Measurements from ENCODE around the gene RNF224. TPM values are rescaled to one million over a fixed set of nuclear protein-coding genes. Genes with fewer than 3 reads are reported as not detected.

Gene RNF224
- total RNA-seq, 4 donors from 2014 or later: 0.19 TPM; not detected in 3

DNA sequence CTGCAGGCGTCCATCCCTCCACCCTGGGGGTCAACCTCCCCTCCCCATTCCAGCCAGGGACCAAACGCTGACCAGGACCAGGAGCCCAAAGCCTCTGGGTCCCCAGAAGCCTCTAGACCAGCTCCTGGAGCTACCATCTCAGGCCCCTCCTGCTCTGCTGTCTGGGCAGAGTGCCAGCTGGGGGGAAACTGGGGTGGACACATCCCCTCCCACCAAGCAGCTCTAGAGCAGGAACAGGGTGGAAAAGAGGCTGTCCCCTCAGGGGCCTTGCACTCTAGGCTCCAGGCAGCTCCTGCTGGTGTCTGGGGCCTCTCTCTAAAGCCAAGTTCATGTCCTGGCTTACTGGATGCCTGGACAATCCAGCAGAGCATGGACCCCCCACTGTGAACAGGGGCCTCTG is 34.4 kb upstream of the RNF224 start:
- no peak for DNase-seq (ENCODE audit: low spot score)
- no peak for ATAC-seq (ENCODE audit: low FRiP score)

DNA sequence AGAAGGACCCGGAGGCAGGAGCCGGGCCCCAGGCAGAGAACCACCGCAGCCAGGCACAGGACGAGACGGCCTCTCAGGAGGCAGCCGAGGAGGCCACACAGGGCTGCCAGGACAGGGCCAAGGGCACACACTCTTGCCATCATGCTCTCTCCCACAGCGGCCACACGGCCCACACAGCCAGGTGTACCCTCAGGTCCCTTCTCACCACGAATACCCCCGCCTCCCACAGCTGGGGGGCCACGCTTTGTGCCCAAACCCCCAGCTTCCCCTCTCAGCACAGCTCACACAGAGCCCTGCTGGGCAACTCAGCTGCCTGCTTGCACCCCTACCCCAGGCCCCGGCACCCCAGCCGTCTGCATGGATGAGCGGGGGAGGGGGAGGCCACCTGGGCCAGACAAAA is 33.5 kb upstream of the RNF224 start:
- ATAC-seq (ENCODE audit: low FRiP score) (no peak), DNase-seq (ENCODE audit: low spot score) (no peak)
- no peak for TF ChIP-seq CTCF (IDR thresholded peaks at IDR 0.05)

More for the DNA sequence above, 34.4 kb upstream of the RNF224 start:
- no peak for TF ChIP-seq CTCF (IDR thresholded peaks at IDR 0.05)

GRCh38 chr9:137194388-137194787 is 32.9 kb upstream of the RNF224 start:
- ATAC-seq (ENCODE audit: low FRiP score) (no peak), DNase-seq (ENCODE audit: low spot score) (no peak)
- TF ChIP-seq CTCF (IDR thresholded peaks at IDR 0.05): no peak

DNA sequence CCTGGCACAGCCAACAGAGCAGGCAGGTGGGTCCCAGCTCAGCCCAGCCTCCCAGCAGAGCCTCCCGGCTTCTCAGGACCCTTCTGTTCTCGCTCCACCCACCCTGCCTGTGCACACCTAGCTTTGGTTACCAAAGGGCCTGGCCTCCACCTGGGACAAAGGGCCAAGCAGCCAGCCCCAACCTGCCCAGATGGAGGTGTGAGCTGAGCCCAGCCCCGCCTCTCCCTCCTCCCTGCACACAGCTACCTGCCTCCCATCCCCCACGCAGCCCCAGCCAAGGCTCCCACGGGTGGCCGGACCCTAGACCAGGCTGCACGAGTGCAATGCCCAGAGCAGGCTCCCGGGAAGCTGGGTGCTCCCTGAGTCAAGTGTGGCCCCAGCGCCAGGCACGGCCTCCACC is 32.4 kb upstream of the RNF224 start:
- no peak for TF ChIP-seq CTCF (IDR thresholded peaks at IDR 0.05)
- ATAC-seq (ENCODE audit: low FRiP score) (no peak), DNase-seq (ENCODE audit: low spot score) (no peak)

- TF ChIP-seq CTCF (IDR thresholded peaks at IDR 0.05): no peak
- ATAC-seq (ENCODE audit: low FRiP score) (no peak), DNase-seq (ENCODE audit: low spot score) (no peak)
These were observed 31.6 kb upstream of the RNF224 start for GRCh38 chr9:137195525-137196220.

DNA sequence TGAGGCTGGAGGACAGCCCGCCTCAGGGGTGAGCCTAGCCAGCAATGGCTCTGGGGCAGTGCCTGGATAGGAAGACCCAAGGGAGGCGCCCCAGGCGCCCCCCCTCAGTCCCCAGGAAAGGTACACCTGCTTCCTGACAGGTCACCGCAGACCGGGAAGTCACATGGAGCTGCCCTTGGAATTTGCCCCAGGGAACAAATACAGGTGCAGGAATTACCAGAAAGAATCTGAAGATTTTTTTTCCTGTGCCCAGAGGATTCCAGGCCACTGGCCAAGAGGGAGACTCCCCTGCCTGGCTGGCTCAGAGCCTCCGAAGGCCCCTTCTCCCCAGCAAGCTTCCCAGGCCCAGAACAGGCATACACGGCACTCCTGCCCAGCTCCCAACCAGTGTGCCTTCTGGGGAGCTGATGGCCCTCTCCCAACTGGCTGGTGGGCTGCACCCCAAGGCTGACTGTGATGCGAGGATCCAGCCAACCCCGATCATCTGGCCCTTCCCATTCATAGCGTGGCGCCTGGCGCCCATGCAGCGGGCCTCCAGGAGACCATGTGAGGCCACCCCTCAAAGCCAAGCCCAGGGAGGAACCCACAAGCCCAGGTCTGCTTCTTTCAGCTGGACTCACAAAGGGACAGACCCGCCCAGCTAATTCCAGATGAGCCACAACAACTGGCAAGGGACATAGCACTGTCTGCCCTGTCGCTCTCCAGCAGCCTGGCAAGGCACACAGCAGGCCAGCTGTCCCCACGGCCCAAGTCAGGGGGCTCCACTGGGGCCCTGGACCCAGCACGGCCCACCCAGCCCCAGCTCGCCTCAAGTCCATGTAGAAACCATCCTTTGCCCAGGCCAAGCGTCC is 29.0 kb upstream of the RNF224 start:
- ATAC-seq (ENCODE audit: low FRiP score) (no peak), DNase-seq (ENCODE audit: low spot score) (no peak)
- TF ChIP-seq CTCF (IDR thresholded peaks at IDR 0.05): no peak

Data from omental fat pad (tissue), 4 donors.